ENCODE results near the gene FSTL4. TPM values are rescaled to one million over a fixed set of nuclear protein-coding genes. Genes with fewer than 3 reads are reported as not detected.

Gene FSTL4
- total and polyA plus RNA-seq, 2 of the 4 experiments (the other 2 are of a cell fraction): 0.18 TPM; not detected in 1

DNA sequence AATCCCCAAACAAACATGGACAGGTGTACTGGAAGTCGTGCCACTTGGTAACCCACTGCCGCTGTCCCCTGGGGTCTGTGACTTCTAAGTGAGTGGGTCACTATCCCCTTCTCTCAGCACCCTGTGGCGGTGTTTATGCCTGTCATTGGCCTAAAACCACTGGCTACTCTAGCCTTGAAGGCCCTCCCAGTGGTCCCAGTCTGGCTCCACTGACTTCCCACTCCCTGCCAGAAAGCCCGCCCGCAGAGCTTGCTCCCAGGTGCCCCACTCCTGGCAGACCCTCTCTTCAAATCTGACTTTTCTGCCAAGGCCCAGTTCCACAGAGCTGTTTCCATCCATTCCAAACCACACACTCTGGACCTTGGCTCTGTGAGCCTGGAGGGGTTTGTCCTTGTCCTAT, 286.0 kb downstream of the FSTL4 start:
- ATAC-seq (ENCODE audit: low read depth) (no peak), DNase-seq (no peak)
- no peak overlapping the region for H3K18ac ChIP-seq (ENCODE audit: low read depth, low read length)
- no peak overlapping the region for H2AFZ ChIP-seq (replicated peaks; ENCODE audit: low read length, poor library complexity)
- no peak overlapping the region for H4K91ac ChIP-seq (ENCODE audit: insufficient read depth, low read depth, low read length)
- H4K5ac ChIP-seq (ENCODE audit: low read depth, low read length): no peak overlapping the region
- in situ Hi-C loops (cut with MboI; ENCODE audit: low sequenced_read_pairs): no loop called here
- H3K23ac ChIP-seq (ENCODE audit: low read depth, low read length): no peak overlapping the region
- no peak overlapping the region for H2BK20ac ChIP-seq (ENCODE audit: low read depth, low read length)
- dilution Hi-C loops (cut with HindIII; ENCODE audit: low sequenced_read_pairs, unreplicated experiment): no loop called here
- no CpG with 5 or more reads among the region's 5 CpGs for WGBS, 2 experiments (ENCODE audit: extremely low coverage in 2 of 2, insufficient read length in 1 of 2)
- H2AK5ac ChIP-seq (ENCODE audit: low read depth, low read length): no peak overlapping the region
- H4K8ac ChIP-seq (ENCODE audit: low read depth in 2 of 2, low read length in 2 of 2): no peak overlapping the region
- H3K79me1 ChIP-seq (ENCODE audit: low read depth in 1 of 2, low read length in 2 of 2): no peaks in the 10 kb centered on the region
- no peak overlapping the region for H3K4me3 ChIP-seq (ENCODE audit: insufficient read depth, low read depth, low read length)
- no peak overlapping the region for H2AK9ac ChIP-seq (replicated peaks; ENCODE audit: low read depth, low read length, poor library complexity)
- CTCF ChIA-PET: no interaction called here
- H3K27me3 ChIP-seq (ENCODE audit: control insufficient read depth, insufficient read depth, low read length): peaks cover 36% of the 10 kb centered on the region
- H3K9me1 ChIP-seq (ENCODE audit: insufficient read depth, low read length): no peaks in the 10 kb centered on the region
- no peaks in the 10 kb centered on the region for H3K9me3 ChIP-seq (ENCODE audit: control insufficient read depth, insufficient read depth, low read length)
- H3K56ac ChIP-seq (ENCODE audit: extremely low read depth, insufficient read depth, low read length): no peak overlapping the region
- intact Hi-C loops (cut with micrococcal nuclease): no loop called here
- TF ChIP-seq POLR2A (IDR thresholded peaks at IDR 0.05; ENCODE audit: low read depth, low read length): no peak
- no TSS peak for BruUV-seq (replicated peaks)
- no peak overlapping the region for H2BK5ac ChIP-seq (ENCODE audit: low read depth, low read length, poor library complexity, severe bottlenecking)
- no peaks in the 10 kb centered on the region for H3K4me1 ChIP-seq (ENCODE audit: control insufficient read depth, insufficient read depth, low read length)
- H3K4ac ChIP-seq (ENCODE audit: low read depth, low read length): no peak overlapping the region
- no peaks in the 10 kb centered on the region for H4K20me1 ChIP-seq (ENCODE audit: insufficient read depth, low read length)
- POLR2A ChIA-PET (ENCODE audit: unreplicated experiment): no interaction called here
- H3K4me2 ChIP-seq (ENCODE audit: low read depth, low read length): no peak overlapping the region
- H2BK120ac ChIP-seq (ENCODE audit: low read depth, low read length): no peak overlapping the region
- H2BK15ac ChIP-seq (ENCODE audit: low read depth, low read length): no peak overlapping the region
- no peak overlapping the region for H3K14ac ChIP-seq (replicated peaks; ENCODE audit: low read depth, low read length)
- no peak overlapping the region for H3K9ac ChIP-seq (ENCODE audit: low read depth, low read length)
- no peak overlapping the region for H3K27ac ChIP-seq (ENCODE audit: insufficient read depth, low read length)
- no peaks in the 10 kb centered on the region for H3K36me3 ChIP-seq (ENCODE audit: control insufficient read depth, insufficient read depth, low read length)

All from IMR-90 (cell line).